GM23338 (cell line): ENCODE results near the gene EHD1. TPM values are rescaled to one million over a fixed set of nuclear protein-coding genes. Genes with fewer than 3 reads are reported as not detected.

Source experiments
- ATAC-seq: fragments of 200-7000 bp; cut with Tn5 transposase; 3 replicates; pipeline ENCODE4 v1.9.1; 2020
- DNase-seq: peaks from one replicate; pipeline ENCODE4 v3.0.0-alpha.2; 2015; ENCODE audit warnings: low spot score
- H2AFZ ChIP-seq: fragments of 200-600 bp; sonication (generic); 2 replicates; pipeline ENCODE4 v1.8.0; 2016; ENCODE audit warnings: antibody characterized with exemption, mild to moderate bottlenecking, moderate library complexity
- H3F3A ChIP-seq: fragments of 200-600 bp; sonication (generic); replicated peaks from 2 replicates; pipeline ENCODE4 v1.8.0; 2017; ENCODE audit warnings: antibody characterized with exemption, mixed run types, low read depth
- H3K27ac ChIP-seq: fragments of 200-600 bp; sonication (generic); 2 replicates; pipeline ENCODE4 v1.6.1; 2016; ENCODE audit warnings: low read depth
- H3K27me3 ChIP-seq: fragments of 200-600 bp; sonication (generic); 2 replicates; pipeline ENCODE4 v1.8.0; 2016; ENCODE audit warnings: mild to moderate bottlenecking, mixed run types, moderate library complexity; ENCODE audit not compliant: insufficient read depth
- H3K36me3 ChIP-seq: fragments of 200-600 bp; sonication (generic); 2 replicates; pipeline ENCODE4 v1.8.0; 2016; ENCODE audit warnings: mild to moderate bottlenecking; ENCODE audit not compliant: insufficient read depth
- H3K4me1 ChIP-seq: fragments of 200-600 bp; sonication (generic); 2 replicates; pipeline ENCODE4 v1.8.0; 2016; ENCODE audit warnings: mild to moderate bottlenecking, moderate library complexity; ENCODE audit not compliant: insufficient read depth
- H3K4me2 ChIP-seq: fragments of 200-600 bp; sonication (generic); 2 replicates; pipeline ENCODE4 v1.7.1; 2017; ENCODE audit warnings: mixed run types
- H3K4me3 ChIP-seq: fragments of 200-600 bp; sonication (generic); 2 replicates; pipeline ENCODE4 v1.6.1; 2016; ENCODE audit warnings: mixed run types
- H3K79me2 ChIP-seq: fragments of 200-600 bp; sonication (generic); replicated peaks from 2 replicates; pipeline ENCODE4 v1.8.0; 2017; ENCODE audit warnings: mild to moderate bottlenecking; ENCODE audit not compliant: insufficient read depth
- H3K9me2 ChIP-seq: fragments of 200-600 bp; sonication (generic); 2 replicates; pipeline ENCODE4 v1.8.0; 2017; ENCODE audit not compliant: insufficient read depth
- H4K20me1 ChIP-seq: fragments of 200-600 bp; sonication (generic); replicated peaks from 2 replicates; pipeline ENCODE4 v1.8.0; 2017; ENCODE audit warnings: mild to moderate bottlenecking; ENCODE audit not compliant: insufficient read depth
- H3K27ac Mint-ChIP-seq: 2 replicates; pipeline ENCODE4 v1.8.0; 2020; ENCODE audit warnings: inconsistent platforms, mild to moderate bottlenecking, moderate library complexity, mixed read lengths
- H3K27me3 Mint-ChIP-seq: 3 replicates; pipeline ENCODE4 v1.8.0; 2022; ENCODE audit warnings: low read depth, mild to moderate bottlenecking, moderate library complexity, mixed read lengths, inconsistent platforms; ENCODE audit not compliant: insufficient read depth, poor library complexity
- H3K36me3 Mint-ChIP-seq: 3 replicates; pipeline ENCODE4 v1.8.0; 2021; ENCODE audit warnings: low read depth, mild to moderate bottlenecking, inconsistent platforms, moderate library complexity, mixed read lengths
- H3K4me1 Mint-ChIP-seq: 3 replicates; pipeline ENCODE4 v1.8.0; 2020; ENCODE audit warnings: mild to moderate bottlenecking, inconsistent platforms, mixed read lengths
- H3K4me3 Mint-ChIP-seq: 3 replicates; pipeline ENCODE4 v1.8.0; 2021; ENCODE audit warnings: moderate library complexity, mild to moderate bottlenecking, inconsistent platforms, mixed read lengths
- H3K9me3 Mint-ChIP-seq: 3 replicates; pipeline ENCODE4 v1.8.0; 2020; ENCODE audit warnings: moderate library complexity, mild to moderate bottlenecking, inconsistent platforms, mixed read lengths
- CREB1 ChIP-seq: fragments of 250-450 bp; sonication (Bioruptor Pico); IDR thresholded peaks from 2 replicates; pipeline ENCODE4 v1.5.0; 2020; ENCODE audit warnings: low read depth, mild to moderate bottlenecking, moderate library complexity
- ETS1 ChIP-seq: IDR thresholded peaks from 2 replicates; pipeline ENCODE4 v1.6.1; 2016; ENCODE audit warnings: antibody characterized with exemption
- JUNB ChIP-seq: IDR thresholded peaks from one replicate; pipeline ENCODE4 v1.6.1; 2016; ENCODE audit warnings: antibody characterized with exemption; ENCODE audit not compliant: unreplicated experiment
- NANOG ChIP-seq: IDR thresholded peaks from 2 replicates; pipeline ENCODE4 v1.6.1; 2016; ENCODE audit warnings: antibody characterized with exemption, borderline replicate concordance
- POLR2AphosphoS5 ChIP-seq: IDR thresholded peaks from 2 replicates; pipeline ENCODE4 v1.6.1; 2016; ENCODE audit warnings: antibody characterized with exemption, low read depth
- STAT1 ChIP-seq: IDR thresholded peaks from one replicate; pipeline ENCODE4 v1.6.1; 2016; ENCODE audit warnings: antibody characterized with exemption; ENCODE audit not compliant: unreplicated experiment
- ZNF331 ChIP-seq: fragments of 250-450 bp; sonication (Bioruptor Pico); IDR thresholded peaks from 2 replicates; pipeline ENCODE4 v1.5.0; 2020; ENCODE audit warnings: low read depth, mild to moderate bottlenecking, moderate library complexity
- polyA plus RNA-seq: library from polyadenylated mRNA; unstranded; fragments of >200 nt; fragmentation: Nextera tagmentation; extraction: Ambion mirVana; gene quantifications from 2 replicates; pipeline ENCODE4 v1.2.1, GENCODE V29; 2016
- total RNA-seq: library from RNA; depleted of rRNA; stranded (reverse); fragments of >200 nt; shearing (Covaris generic); gene quantifications from 2 replicates; pipeline ENCODE4 v1.2.3, GENCODE V29; 2014
- TF ChIP-seq, protein P1 (sequence below): IDR thresholded peaks from one replicate; pipeline ENCODE4 v1.6.1; 2018; ENCODE audit warnings: antibody characterized with exemption; ENCODE audit not compliant: unreplicated experiment
- TF ChIP-seq, protein P2 (sequence below), 2 experiments: fragments of 200-600 bp in 1 of 2; sonication (generic) in 1 of 2; conservative IDR thresholded peaks; 2 replicates each; pipeline versions ENCODE4 v1.5.1 to v1.6.1; 2016 to 2017; ENCODE audit warnings: antibody characterized with exemption in 2 of 2, low read depth in 2 of 2, mild to moderate bottlenecking in 2 of 2, moderate library complexity in 1 of 2

Gene EHD1
- total and polyA plus RNA-seq, 2 experiments from 2014 or later, result 16.7 to 69.7 TPM

- Histone ChIP-seq H3K27me3 (no peaks in the 10 kb centered on the region), H3K4me2 (no peak overlapping the region), H3K27ac (no peak overlapping the region), H3K4me1 (no peaks in the 10 kb centered on the region), H3F3A (no peaks in the 10 kb centered on the region), H4K20me1 (no peaks in the 10 kb centered on the region), H3K79me2 (no peaks in the 10 kb centered on the region), H2AFZ (no peak overlapping the region), H3K4me3 (no peak overlapping the region), H3K9me2 (no peaks in the 10 kb centered on the region), H3K36me3 (no peaks in the 10 kb centered on the region)
- Mint-ChIP-seq H3K9me3 (no peaks in the 10 kb centered on the region), H3K27ac (no peak overlapping the region), H3K4me1 (peaks cover 6% of the 10 kb centered on the region), H3K4me3 (no peak overlapping the region), H3K27me3 (peaks cover 17% of the 10 kb centered on the region), H3K36me3 (no peaks in the 10 kb centered on the region; the same call in 2 of the 3 replicates)
- TF ChIP-seq STAT1 (no peak), CREB1 (CRISPR knock-in tag) (no peak)
- TF ChIP-seq, protein P1, sequence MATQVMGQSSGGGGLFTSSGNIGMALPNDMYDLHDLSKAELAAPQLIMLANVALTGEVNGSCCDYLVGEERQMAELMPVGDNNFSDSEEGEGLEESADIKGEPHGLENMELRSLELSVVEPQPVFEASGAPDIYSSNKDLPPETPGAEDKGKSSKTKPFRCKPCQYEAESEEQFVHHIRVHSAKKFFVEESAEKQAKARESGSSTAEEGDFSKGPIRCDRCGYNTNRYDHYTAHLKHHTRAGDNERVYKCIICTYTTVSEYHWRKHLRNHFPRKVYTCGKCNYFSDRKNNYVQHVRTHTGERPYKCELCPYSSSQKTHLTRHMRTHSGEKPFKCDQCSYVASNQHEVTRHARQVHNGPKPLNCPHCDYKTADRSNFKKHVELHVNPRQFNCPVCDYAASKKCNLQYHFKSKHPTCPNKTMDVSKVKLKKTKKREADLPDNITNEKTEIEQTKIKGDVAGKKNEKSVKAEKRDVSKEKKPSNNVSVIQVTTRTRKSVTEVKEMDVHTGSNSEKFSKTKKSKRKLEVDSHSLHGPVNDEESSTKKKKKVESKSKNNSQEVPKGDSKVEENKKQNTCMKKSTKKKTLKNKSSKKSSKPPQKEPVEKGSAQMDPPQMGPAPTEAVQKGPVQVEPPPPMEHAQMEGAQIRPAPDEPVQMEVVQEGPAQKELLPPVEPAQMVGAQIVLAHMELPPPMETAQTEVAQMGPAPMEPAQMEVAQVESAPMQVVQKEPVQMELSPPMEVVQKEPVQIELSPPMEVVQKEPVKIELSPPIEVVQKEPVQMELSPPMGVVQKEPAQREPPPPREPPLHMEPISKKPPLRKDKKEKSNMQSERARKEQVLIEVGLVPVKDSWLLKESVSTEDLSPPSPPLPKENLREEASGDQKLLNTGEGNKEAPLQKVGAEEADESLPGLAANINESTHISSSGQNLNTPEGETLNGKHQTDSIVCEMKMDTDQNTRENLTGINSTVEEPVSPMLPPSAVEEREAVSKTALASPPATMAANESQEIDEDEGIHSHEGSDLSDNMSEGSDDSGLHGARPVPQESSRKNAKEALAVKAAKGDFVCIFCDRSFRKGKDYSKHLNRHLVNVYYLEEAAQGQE, result no peak
- TF ChIP-seq, protein P2, sequence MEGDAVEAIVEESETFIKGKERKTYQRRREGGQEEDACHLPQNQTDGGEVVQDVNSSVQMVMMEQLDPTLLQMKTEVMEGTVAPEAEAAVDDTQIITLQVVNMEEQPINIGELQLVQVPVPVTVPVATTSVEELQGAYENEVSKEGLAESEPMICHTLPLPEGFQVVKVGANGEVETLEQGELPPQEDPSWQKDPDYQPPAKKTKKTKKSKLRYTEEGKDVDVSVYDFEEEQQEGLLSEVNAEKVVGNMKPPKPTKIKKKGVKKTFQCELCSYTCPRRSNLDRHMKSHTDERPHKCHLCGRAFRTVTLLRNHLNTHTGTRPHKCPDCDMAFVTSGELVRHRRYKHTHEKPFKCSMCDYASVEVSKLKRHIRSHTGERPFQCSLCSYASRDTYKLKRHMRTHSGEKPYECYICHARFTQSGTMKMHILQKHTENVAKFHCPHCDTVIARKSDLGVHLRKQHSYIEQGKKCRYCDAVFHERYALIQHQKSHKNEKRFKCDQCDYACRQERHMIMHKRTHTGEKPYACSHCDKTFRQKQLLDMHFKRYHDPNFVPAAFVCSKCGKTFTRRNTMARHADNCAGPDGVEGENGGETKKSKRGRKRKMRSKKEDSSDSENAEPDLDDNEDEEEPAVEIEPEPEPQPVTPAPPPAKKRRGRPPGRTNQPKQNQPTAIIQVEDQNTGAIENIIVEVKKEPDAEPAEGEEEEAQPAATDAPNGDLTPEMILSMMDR (conservative IDR thresholded peaks at IDR 0.05; ENCODE audit: low read depth in 2 of 2), result peak; percentile 82 to 100
- DNase-seq (peak; percentile 93), ATAC-seq (peak; percentile 95)
These were observed 15.8 kb upstream of the EHD1 start for GRCh38 chr11:64894070-64894811.

DNA sequence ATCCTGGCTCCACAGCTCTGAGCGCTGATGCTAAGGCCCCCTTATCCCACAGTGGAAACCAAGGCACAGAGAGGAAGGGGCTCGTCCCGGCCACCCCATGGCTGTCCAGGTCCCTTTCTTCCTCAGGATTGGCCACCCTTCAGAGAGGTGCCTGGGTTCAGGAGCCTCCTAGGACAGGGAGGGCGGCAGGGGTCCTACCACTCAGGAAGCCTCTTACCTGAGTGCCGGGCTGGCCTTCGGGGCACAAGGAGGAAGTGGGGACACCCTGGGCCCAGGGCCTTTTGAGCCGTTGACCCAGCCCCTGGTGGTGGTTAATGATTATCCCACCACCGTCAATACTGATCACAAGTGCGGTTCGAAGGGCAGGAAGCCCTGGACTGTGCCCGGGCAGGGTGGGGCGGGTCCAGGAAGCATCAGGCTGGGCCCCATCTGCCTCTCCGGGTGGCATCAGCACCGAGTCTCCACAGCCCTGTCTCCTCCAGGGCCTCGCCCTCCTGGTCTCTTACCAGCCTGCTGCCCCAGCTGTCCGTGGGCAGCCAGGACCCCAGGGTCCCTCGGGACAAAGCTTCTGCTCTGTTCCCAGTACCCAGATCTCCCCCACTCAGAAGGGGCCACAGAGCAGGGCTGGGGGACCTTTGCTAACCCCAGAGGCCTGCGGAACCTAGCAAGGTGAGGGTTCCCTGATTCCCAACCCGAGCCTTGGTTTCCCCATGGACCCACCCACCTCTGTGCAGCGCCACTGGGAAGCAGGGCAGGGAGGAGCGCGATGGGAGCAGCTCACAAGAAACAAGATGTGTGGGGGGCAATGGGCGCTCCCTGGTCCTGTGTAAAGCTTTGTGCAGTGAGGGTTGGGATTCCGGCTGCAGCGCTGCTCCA, 15.0 kb upstream of the EHD1 start:
- Mint-ChIP-seq H3K4me1 (peaks cover 11% of the 10 kb centered on the region), H3K9me3 (no peaks in the 10 kb centered on the region), H3K27ac (no peak overlapping the region), H3K27me3 (peaks cover 16% of the 10 kb centered on the region), H3K4me3 (no peak overlapping the region), H3K36me3 (no peaks in the 10 kb centered on the region; the same call in 2 of the 3 replicates)
- no peaks in the 10 kb centered on the region for H3K79me2 ChIP-seq
- ATAC-seq (peak; percentile 14), DNase-seq (no peak)
- H3K27ac ChIP-seq, result no peak overlapping the region
- H2AFZ ChIP-seq, result no peak overlapping the region
- no peaks in the 10 kb centered on the region for H3K9me2 ChIP-seq
- no peaks in the 10 kb centered on the region for H3K27me3 ChIP-seq
- no peaks in the 10 kb centered on the region for H4K20me1 ChIP-seq
- H3K4me3 ChIP-seq, result no peak overlapping the region
- H3K4me1 ChIP-seq, result 0 out of 2 replicates have a peak, but pooled peaks cover 4% of the 10 kb centered on the region
- no peaks in the 10 kb centered on the region for H3F3A ChIP-seq
- no peaks in the 10 kb centered on the region for H3K36me3 ChIP-seq
- H3K4me2 ChIP-seq, result no peak overlapping the region
- TF ChIP-seq NANOG (no peak), CREB1 (CRISPR knock-in tag) (no peak), POLR2AphosphoS5 (no peak), STAT1 (no peak), ZNF331 (CRISPR knock-in tag) (no peak), ETS1 (no peak), JUNB (no peak)
- TF ChIP-seq, protein P1, result no peak
